Globus pallidus (tissue), 1 donor: ENCODE data around the gene SRPK2.
A peak's percentile ranks its signal among the peaks of the same experiment; 100 is the strongest.
"Not testable (repeated sequence)": the region's sequence is repeated elsewhere in the genome, so short reads cannot be mapped to it uniquely, and the experiment has no call there.

Experiments used
- DNase-seq: peaks from one replicate; pipeline ENCODE4 v3.0.0-alpha.2; 2015; ENCODE audit warnings: low spot score

The SRPK2 gene

DNA sequence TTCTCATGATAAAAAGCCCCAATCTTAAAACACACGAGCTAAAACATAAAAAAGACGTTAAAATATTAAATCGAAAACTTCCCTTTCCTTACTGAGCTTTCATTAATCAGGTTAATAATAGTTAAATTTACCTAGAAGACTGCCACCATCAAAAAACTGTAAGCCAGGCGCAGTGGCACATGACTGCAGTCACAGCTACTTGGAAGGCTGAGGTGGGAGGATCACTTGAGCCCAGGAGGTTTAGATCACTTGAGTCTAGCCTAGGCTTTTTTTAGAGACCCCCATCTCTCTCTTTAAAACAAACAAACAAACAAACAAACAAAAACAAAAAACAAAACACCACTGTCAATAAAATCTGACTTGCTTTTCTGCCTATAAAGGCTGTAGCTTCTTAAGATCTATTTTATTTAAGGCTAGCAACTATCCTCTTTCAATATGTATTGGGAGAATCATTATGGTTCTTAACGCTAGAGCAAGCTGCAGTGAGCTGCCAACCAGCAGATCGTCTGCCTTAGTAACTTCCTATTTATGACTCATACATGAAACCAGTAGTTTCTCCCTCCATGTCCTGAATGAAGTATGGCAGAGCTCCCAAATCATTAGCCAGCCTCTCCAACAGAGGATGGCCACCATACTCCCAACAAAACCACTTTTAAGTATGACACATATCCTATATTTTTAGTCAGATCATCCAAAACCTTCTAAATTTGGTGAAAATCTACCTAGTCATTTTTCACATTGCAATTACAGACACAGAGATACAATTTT is 163.7 kb downstream of the SRPK2 start:
- no peak for DNase-seq

DNA sequence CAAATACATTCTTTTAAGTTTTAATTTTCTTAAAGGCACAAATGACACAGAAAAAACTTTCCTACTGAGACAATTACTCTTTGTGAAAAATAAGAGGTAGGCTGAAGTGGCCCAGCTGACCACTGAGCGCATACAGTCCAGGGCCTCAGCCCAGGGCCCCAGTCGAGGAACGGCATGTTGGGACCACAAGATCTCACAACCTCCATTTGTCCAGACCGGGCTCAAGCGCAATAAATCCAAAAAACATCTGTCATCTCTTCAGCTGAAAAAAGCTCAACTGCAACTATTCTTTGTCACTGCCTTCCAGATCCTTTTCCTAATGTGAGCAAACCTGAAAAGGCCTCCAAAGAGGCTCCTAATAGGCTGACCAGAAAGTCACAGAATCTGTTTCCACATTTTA is 165.8 kb downstream of the SRPK2 start:
- no peak for DNase-seq

DNA sequence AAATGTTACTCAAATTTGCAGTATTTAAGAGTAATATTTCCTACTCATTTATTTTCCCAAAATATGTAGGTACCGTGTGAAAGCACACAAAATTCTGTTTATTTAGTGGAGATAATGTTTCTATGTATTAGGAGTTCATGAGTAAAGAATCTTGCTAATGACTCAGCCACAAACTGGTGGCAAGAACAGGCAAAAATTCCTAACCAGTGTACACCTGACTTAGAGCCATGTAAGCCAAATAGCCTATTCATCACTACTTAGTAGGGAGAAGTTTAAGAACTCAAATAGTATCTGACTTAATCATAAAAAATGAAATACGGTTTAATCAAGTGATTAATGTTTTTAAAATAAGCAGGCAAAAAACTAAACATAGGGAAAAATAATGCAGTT is 169.0 kb downstream of the SRPK2 start:
- DNase-seq = no peak

- DNase-seq = no peak
Observed at GRCh38 chr7:105218939-105219770, 169.6 kb downstream of the SRPK2 start.

- no peak for DNase-seq
Observed at GRCh38 chr7:105218215-105218614, 170.5 kb downstream of the SRPK2 start.

- no peak for DNase-seq
Observed at GRCh38 chr7:105216786-105217185, 171.9 kb downstream of the SRPK2 start.

DNA sequence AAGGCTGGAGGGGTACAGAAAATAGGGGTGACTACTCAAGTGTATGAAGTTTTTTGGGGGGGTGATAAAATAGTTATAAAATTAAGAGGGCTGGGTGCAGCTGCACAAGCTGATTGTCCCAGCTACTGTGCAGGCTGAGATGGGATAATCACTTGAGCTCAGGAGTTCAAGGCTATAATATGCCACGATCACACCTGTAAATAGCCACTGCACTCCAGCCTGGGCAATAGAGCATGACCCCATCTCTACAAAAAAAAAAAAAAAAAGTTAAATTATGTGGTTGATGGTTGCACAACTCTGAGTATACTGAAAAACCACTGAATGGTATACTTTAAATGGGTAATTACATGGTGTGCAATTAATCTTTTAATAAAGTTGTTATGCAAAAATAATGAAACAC is 172.9 kb downstream of the SRPK2 start:
- DNase-seq = no peak

- no peak for DNase-seq
Observed at GRCh38 chr7:105215182-105215581, 173.5 kb downstream of the SRPK2 start.

- no peak for DNase-seq
Observed at GRCh38 chr7:105213611-105214010, 175.1 kb downstream of the SRPK2 start.

DNA sequence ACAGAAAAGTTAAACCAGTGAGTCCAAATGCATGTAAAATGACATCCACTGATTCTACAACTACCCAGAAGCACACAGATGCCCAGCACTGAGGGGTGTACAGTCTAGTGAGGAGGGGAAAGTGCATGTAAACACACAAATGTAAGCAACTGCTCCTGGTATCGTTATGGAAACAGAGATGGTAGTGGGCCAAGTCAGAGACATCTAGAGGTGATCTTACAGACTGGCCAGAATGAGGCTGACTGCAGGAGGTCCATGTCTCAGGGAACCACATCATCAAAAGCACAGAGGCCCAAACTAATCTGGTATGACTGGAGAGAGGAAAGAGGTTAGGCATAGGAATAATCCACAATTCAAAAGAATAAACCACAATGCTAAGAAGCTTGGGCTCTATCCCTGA is 176.5 kb downstream of the SRPK2 start:
- DNase-seq = no peak

- peak; percentile 55 for DNase-seq
Observed at GRCh38 chr7:105210721-105211205, 178.0 kb downstream of the SRPK2 start.

DNA sequence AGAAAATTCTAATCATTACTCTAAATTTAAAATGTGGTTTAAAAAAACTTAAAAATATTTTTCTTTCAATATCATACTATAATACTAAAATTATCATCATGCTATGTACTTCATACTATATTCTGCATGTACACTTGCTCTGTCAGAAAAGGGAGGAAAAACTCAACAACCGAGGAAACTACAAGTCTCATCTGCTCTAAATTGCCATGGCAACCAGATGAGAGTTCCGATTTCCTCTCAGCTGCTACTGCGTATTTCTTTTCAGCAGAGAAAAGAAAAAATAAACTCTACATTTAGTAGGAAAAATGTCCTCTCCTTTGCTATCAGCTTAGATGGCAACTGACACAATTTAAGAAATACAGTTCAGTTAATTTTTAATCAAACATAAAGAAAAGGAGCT is 178.9 kb downstream of the SRPK2 start:
- no peak for DNase-seq

- no peak for DNase-seq
Observed at GRCh38 chr7:105209433-105209832, 179.3 kb downstream of the SRPK2 start.

GRCh38 chr7:105206985-105207384 is 181.7 kb downstream of the SRPK2 start:
- no peak for DNase-seq

DNA sequence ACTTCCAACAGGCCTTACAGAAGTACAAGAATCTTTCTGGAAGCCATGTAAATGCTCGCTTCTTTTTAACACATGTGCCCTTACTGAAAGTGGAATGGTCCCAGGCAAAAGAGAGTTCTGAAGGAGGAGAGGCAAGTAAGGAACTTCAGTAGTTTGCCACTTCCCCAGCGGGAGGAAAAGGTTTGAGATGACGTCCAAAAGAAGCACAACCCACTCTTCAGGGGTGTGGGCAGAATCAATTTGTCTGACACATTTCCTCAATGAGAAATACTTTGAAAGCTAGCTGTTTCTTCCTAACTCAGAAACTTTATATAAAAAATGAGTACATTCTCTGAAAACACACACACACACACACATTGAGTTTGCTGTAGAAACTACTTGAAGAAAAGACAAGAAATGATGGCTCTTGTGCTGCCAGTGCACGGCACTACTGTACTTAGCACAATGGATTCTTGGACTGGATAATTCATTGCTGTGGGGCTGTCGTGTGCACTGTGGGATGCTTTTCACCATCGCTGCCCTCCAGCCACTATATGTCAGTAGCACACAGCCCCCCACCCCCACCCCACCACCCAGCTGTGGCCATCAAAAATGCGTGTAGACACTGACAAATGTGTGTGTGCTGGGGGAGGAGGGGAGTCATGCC is 183.0 kb downstream of the SRPK2 start:
- DNase-seq = no peak

DNA sequence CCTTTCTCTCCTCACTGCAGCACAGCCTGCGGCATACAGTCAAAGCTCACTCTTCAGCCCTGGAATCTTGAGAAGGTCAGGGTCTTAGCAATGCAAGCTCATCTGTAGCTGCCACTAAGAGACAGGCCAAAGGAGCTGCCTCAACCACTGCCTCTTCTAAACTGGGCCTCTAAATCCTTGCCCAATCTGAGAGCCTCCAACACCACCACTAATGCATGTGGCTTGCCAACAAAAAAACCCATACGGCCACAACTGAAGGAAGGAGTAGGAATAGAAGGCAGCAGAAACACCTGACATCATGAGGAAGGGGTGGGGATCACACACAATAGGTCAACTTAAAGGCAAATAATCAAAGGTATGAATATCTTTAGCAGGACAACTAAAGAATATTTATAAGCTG is 183.8 kb downstream of the SRPK2 start:
- no peak for DNase-seq

DNA sequence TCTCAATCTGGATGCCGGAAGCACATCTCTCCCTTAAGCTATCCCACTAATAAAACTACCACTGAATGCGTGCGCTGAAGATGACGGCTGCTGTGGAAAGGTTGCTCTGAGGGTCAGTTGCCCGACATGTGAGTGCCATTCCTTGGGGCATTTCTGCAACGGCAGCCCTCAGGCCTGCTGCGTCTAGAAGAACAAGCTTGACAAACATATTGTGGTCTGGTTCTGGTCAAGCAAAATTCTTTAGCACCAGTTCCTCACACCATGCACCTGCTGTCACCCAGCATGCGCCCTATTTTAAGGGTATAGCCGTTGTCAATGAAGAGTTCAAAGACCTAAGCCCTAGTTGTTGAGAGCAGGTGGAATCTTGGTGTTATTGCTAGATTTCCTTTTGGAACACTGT is 184.2 kb downstream of the SRPK2 start:
- no peak for DNase-seq

GRCh38 chr7:105202616-105203015 is 186.1 kb downstream of the SRPK2 start:
- DNase-seq = peak; percentile 86

DNA sequence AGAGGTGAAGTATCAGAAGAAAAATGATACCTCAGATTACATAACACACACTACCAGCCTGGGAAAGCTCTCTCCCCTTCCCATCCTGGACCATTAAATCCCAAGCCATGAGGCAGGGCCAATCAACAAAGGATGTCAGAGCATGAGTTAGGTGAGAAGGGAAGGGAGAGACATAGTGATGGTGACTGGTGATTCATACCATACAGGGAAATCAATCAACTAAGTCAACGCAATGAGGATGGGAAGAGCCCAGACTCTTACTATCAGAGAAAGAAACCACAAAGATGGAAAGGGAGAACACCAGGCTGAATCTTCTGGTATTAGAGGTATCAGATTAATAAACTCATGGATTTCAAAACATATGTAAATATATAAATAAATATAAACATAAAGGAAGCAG is 189.3 kb downstream of the SRPK2 start:
- DNase-seq = no peak

DNA sequence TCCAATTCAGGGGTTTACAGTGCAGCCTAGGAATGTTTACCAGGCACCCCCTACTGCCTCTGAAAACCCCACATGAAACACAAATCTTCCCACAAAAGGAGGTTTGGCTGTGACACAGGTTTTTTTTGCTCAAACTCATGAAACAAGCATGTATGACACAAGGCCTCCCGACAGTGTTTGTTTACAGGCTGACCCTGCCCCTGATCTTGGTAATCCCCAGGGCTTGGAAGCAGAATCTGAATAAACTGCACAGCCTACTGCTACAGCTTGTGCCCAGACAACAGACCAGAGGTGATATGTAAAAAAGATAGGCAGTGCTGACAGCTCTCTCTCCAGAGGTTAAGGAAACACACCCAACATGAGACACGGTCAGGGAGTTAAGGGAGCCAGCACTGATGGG is 190.5 kb downstream of the SRPK2 start:
- no peak for DNase-seq

GRCh38 chr7:105196473-105196872 is 192.2 kb downstream of the SRPK2 start:
- DNase-seq = no peak

GRCh38 chr7:105195891-105196290 is 192.8 kb downstream of the SRPK2 start:
- DNase-seq = no peak

DNA sequence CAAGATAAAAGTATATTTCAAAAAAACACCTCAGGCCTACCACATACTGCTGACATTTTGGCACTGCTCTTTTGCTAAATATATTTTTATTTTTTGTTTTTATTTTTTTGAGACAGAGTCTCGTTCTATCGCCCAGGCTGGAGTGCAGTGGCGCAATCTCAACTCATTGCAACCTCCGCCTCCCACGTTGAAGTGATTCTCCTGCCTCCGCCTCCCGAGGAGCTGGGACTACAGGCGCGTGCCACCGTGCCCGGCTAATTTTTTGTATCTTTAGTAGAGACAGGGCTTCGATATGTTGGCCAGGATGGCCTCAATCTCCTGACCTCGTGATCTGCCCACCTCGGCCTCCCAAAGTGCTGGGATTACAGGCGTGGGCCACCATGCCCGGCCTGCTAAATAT is 193.8 kb downstream of the SRPK2 start:
- DNase-seq = not testable (repeated sequence)
